ENCODE data around the gene EPHB3. TPM values are rescaled to one million over a fixed set of nuclear protein-coding genes. Genes with fewer than 3 reads are reported as not detected.

Gene EPHB3
- total and polyA plus RNA-seq, 7 donors = 1.6 to 20.2 (median 1.9) TPM

GRCh38 chr3:184564685-184565385 lies 3.2 kb downstream of the EPHB3 start:
- DNase-seq = no peak
- TF ChIP-seq POLR2AphosphoS5 (IDR thresholded peaks at IDR 0.05) (no peak), EP300 (IDR thresholded peaks at IDR 0.05) (no peak), POLR2A (IDR thresholded peaks at IDR 0.05) (no peak), CTCF (IDR thresholded peaks at IDR 0.05) (no peak)
- Histone ChIP-seq H3K36me3 (no peaks in the 10 kb centered on the region), H3K27me3 (no peaks in the 10 kb centered on the region), H3K4me3 (no peak overlapping the region), H3K27ac (peak overlapping the region; percentile 80 to 89 (median 81)), H3K9me3 (no peaks in the 10 kb centered on the region), H3K4me1 (peaks cover 0 to 85% (median 65%) of the 10 kb centered on the region in 4 donors)
- intact Hi-C loops (cut with DNase I) = no loop called here
- 13 to 57% methylated on average over 5 of the region's 5 CpGs for WGBS, 2 donors

GRCh38 chr3:184565421-184566211 lies 4.0 kb downstream of the EPHB3 start:
- Histone ChIP-seq H3K27me3 (no peaks in the 10 kb centered on the region), H3K36me3 (no peaks in the 10 kb centered on the region), H3K27ac (peak overlapping the region; percentile 80 to 89 (median 81)), H3K9me3 (no peaks in the 10 kb centered on the region), H3K4me1 (peaks cover 0 to 90% (median 66%) of the 10 kb centered on the region in 4 donors), H3K4me3 (no peak overlapping the region)
- intact Hi-C loops (cut with DNase I) = no loop called here
- WGBS, 2 donors = 13 to 63% methylated on average over 14 of the region's 14 CpGs
- no peak for TF ChIP-seq EP300 (IDR thresholded peaks at IDR 0.05)
- no peak for TF ChIP-seq POLR2A (IDR thresholded peaks at IDR 0.05)
- no peak for TF ChIP-seq CTCF (IDR thresholded peaks at IDR 0.05)
- TF ChIP-seq POLR2AphosphoS5 (IDR thresholded peaks at IDR 0.05) = peak in 2 of 4 donors; percentile 33 to 49
- no peak for DNase-seq

- 14 to 64% methylated on average over 14 of the region's 14 CpGs for WGBS, 2 donors
- TF ChIP-seq CTCF (IDR thresholded peaks at IDR 0.05) = no peak
- H3K4me3 ChIP-seq = no peak overlapping the region
- no peak for DNase-seq
- intact Hi-C loops (cut with DNase I) = no loop called here
- H3K27me3 ChIP-seq = no peaks in the 10 kb centered on the region
- no peaks in the 10 kb centered on the region for H3K36me3 ChIP-seq
- H3K9me3 ChIP-seq = no peaks in the 10 kb centered on the region
- H3K4me1 ChIP-seq = peaks cover 0 to 84% (median 60%) of the 10 kb centered on the region in 4 donors
- H3K27ac ChIP-seq = peak overlapping the region; percentile 80 to 89 (median 81)
Measured at GRCh38 chr3:184566441-184567414, 5.1 kb downstream of the EPHB3 start.

GRCh38 chr3:184567946-184568559 lies 6.5 kb downstream of the EPHB3 start:
- no peak for DNase-seq
- H3K27ac ChIP-seq = peak overlapping the region; percentile 79 to 89 (median 79)

More at GRCh38 chr3:184567946-184568559, 6.5 kb downstream of the EPHB3 start:
- Histone ChIP-seq H3K9me3 (no peaks in the 10 kb centered on the region), H3K4me1 (peaks cover 0 to 75% (median 57%) of the 10 kb centered on the region in 4 donors), H3K4me3 (peak overlapping the region; percentile 40 to 64 (median 59)), H3K36me3 (peaks cover 0 to 8% (median 2%) of the 10 kb centered on the region in 4 donors), H3K27me3 (no peaks in the 10 kb centered on the region)
- intact Hi-C loops (cut with DNase I) = no loop called here
- WGBS, 2 donors = 13 to 56% methylated on average over 16 of the region's 16 CpGs
- TF ChIP-seq EP300 (IDR thresholded peaks at IDR 0.05) (no peak), POLR2AphosphoS5 (IDR thresholded peaks at IDR 0.05) (no peak), POLR2A (IDR thresholded peaks at IDR 0.05) (no peak), CTCF (IDR thresholded peaks at IDR 0.05) (no peak)

All from sigmoid colon (tissue), 7 donors.